Body of pancreas (tissue), 4 donors: ENCODE measurements around the gene AMN1.

ENCODE experiments used
- POLR2A ChIP-seq, 3 donors: fragments of 450-650 bp; IDR thresholded peaks; one replicate each; pipeline ENCODE4 v1.6.1; 2016; ENCODE audit warnings: antibody characterized with exemption in 3 of 3, mild to moderate bottlenecking in 2 of 3
- TF ChIP-seq, protein P1 (sequence below), 7 experiments: fragments of 450-650 bp in 4 of 7; fragments of 200-600 bp in 3 of 7; sonication (generic) in 3 of 7; IDR thresholded peaks; one replicate each; pipeline ENCODE4 v1.5.1; 2016 to 2019; ENCODE audit warnings: antibody characterized with exemption in 7 of 7

DNA sequence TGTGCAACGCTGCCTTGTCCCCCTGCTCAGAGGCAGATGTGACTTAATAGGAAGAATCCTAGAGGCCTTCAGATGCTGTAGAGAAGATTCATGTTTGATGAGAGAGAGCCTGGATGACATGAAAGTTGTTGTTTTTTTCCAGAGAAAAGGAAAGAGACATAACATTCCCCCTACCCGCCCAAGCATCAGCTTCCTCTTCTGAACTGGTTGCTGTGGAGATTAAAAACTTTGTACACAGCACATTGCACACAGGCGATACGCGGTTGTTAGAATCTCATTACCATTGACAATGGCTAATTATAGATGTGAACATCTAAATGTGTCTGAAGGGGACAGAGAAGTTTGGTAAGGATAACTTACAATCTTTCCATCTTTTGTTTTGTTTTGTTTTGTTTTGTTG, 82.9 kb downstream of the AMN1 start:
- no peak for TF ChIP-seq POLR2A (IDR thresholded peaks at IDR 0.05)
- TF ChIP-seq, protein P1, sequence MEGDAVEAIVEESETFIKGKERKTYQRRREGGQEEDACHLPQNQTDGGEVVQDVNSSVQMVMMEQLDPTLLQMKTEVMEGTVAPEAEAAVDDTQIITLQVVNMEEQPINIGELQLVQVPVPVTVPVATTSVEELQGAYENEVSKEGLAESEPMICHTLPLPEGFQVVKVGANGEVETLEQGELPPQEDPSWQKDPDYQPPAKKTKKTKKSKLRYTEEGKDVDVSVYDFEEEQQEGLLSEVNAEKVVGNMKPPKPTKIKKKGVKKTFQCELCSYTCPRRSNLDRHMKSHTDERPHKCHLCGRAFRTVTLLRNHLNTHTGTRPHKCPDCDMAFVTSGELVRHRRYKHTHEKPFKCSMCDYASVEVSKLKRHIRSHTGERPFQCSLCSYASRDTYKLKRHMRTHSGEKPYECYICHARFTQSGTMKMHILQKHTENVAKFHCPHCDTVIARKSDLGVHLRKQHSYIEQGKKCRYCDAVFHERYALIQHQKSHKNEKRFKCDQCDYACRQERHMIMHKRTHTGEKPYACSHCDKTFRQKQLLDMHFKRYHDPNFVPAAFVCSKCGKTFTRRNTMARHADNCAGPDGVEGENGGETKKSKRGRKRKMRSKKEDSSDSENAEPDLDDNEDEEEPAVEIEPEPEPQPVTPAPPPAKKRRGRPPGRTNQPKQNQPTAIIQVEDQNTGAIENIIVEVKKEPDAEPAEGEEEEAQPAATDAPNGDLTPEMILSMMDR (IDR thresholded peaks at IDR 0.05), result no peak
